ENCODE data around the gene ANKRD39. TPM values are rescaled to one million over a fixed set of nuclear protein-coding genes. Genes with fewer than 3 reads are reported as not detected.

The ANKRD39 gene
- total and polyA plus RNA-seq, 2 experiments from 2014 or later = 17.5 to 32.0 TPM

GRCh38 chr2:96815326-96816126 lies 42.3 kb downstream of the ANKRD39 start (continued):
- TF ChIP-seq NANOG (IDR thresholded peaks at IDR 0.05; ENCODE audit: borderline replicate concordance) (no peak), ZNF114 (CRISPR knock-in tag; IDR thresholded peaks at IDR 0.05) (no peak), STAT1 (IDR thresholded peaks at IDR 0.05; ENCODE audit: unreplicated experiment) (no peak), REST (IDR thresholded peaks at IDR 0.05; ENCODE audit: unreplicated experiment) (no peak)

- no peak overlapping the region for H3K4me3 Mint-ChIP-seq
- no peaks in the 10 kb centered on the region for H3K9me3 Mint-ChIP-seq
- peaks cover 14% of the 10 kb centered on the region for H4K20me1 ChIP-seq (replicated peaks; ENCODE audit: insufficient read depth)
- peaks cover 14% of the 10 kb centered on the region for H3K27me3 Mint-ChIP-seq (ENCODE audit: insufficient read depth, low read depth, poor library complexity)
- TF ChIP-seq CTCF (conservative IDR thresholded peaks at IDR 0.05; ENCODE audit: low read depth in 2 of 2) = no peak
- TF ChIP-seq REST (IDR thresholded peaks at IDR 0.05; ENCODE audit: unreplicated experiment) = no peak
- H3K36me3 Mint-ChIP-seq (ENCODE audit: low read depth) = peaks cover 11% of the 10 kb centered on the region
- H3F3A ChIP-seq (replicated peaks; ENCODE audit: low read depth) = peaks cover 6% of the 10 kb centered on the region; the same call in 1 of the 2 replicates
- H3K27me3 ChIP-seq (ENCODE audit: insufficient read depth) = no peaks in the 10 kb centered on the region
- H3K4me2 ChIP-seq = no peak overlapping the region
- H3K4me3 ChIP-seq = no peak overlapping the region
- H3K79me2 ChIP-seq (replicated peaks; ENCODE audit: insufficient read depth) = peaks cover 17% of the 10 kb centered on the region
- H3K27ac ChIP-seq (ENCODE audit: low read depth) = no peak overlapping the region
- H2AFZ ChIP-seq = no peak overlapping the region
- no peaks in the 10 kb centered on the region for H3K9me2 ChIP-seq (ENCODE audit: insufficient read depth)
- no peaks in the 10 kb centered on the region for H3K36me3 ChIP-seq (ENCODE audit: insufficient read depth)
- peaks cover 19% of the 10 kb centered on the region for H3K4me1 ChIP-seq (ENCODE audit: insufficient read depth)
- H3K27ac Mint-ChIP-seq = no peak overlapping the region
- ATAC-seq (no peak), DNase-seq (ENCODE audit: low spot score) (no peak)
- H3K4me1 Mint-ChIP-seq = peaks cover 13% of the 10 kb centered on the region
These were observed 44.2 kb downstream of the ANKRD39 start for GRCh38 chr2:96813656-96814055.

Measured in GM23338 (cell line).